ENCODE results near the gene TTC24. TPM values are rescaled to one million over a fixed set of nuclear protein-coding genes. Genes with fewer than 3 reads are reported as not detected.

The TTC24 gene
- total RNA-seq, 1 donor from 2014 or later, result 3.1 TPM

- DNase-seq (ENCODE audit: low spot score), result no peak
Observed at GRCh38 chr1:156553860-156554485, 25.6 kb upstream of the TTC24 start.

GRCh38 chr1:156554971-156555370, 24.6 kb upstream of the TTC24 start:
- no peak for DNase-seq (ENCODE audit: low spot score)

- no peak for DNase-seq (ENCODE audit: low spot score)
Observed at GRCh38 chr1:156555715-156556114, 23.8 kb upstream of the TTC24 start.

- DNase-seq (ENCODE audit: low spot score), result no peak
Observed at GRCh38 chr1:156556354-156556753, 23.2 kb upstream of the TTC24 start.

- no peak for DNase-seq (ENCODE audit: low spot score)
Observed at GRCh38 chr1:156559086-156559796, 20.3 kb upstream of the TTC24 start.

GRCh38 chr1:156559797-156560385, 19.6 kb upstream of the TTC24 start:
- DNase-seq (ENCODE audit: low spot score), result no peak

- no peak for DNase-seq (ENCODE audit: low spot score)
Observed at GRCh38 chr1:156560585-156561163, 18.8 kb upstream of the TTC24 start.

GRCh38 chr1:156565519-156565918, 14.0 kb upstream of the TTC24 start:
- DNase-seq (ENCODE audit: low spot score), result no peak

- DNase-seq (ENCODE audit: low spot score), result no peak
Observed at GRCh38 chr1:156566436-156566835, 13.1 kb upstream of the TTC24 start.

- DNase-seq (ENCODE audit: low spot score), result peak; percentile 59
Observed at GRCh38 chr1:156571261-156571852, 8.2 kb upstream of the TTC24 start.

- peak; percentile 87 for DNase-seq (ENCODE audit: low spot score)
Observed at GRCh38 chr1:156571919-156572662, 7.4 kb upstream of the TTC24 start, which contains the start of gene IQGAP3. Gene IQGAP3 (minus strand): TSS chr1:156572565. CDS start chr1:156572529, 36 bp downstream.

GRCh38 chr1:156572663-156573018, 6.9 kb upstream of the TTC24 start:
- DNase-seq (ENCODE audit: low spot score), result no peak

GRCh38 chr1:156574039-156574633, 5.4 kb upstream of the TTC24 start:
- DNase-seq (ENCODE audit: low spot score), result no peak

- DNase-seq (ENCODE audit: low spot score), result no peak
Observed at GRCh38 chr1:156577550-156577949, 2.0 kb upstream of the TTC24 start.

GRCh38 chr1:156578055-156578454, 1.5 kb upstream of the TTC24 start:
- DNase-seq (ENCODE audit: low spot score), result no peak

GRCh38 chr1:156581661-156582387, 2.3 kb downstream of the TTC24 start:
- DNase-seq (ENCODE audit: low spot score), result no peak

GRCh38 chr1:156582388-156583017, 3.0 kb downstream of the TTC24 start:
- no peak for DNase-seq (ENCODE audit: low spot score)

GRCh38 chr1:156583821-156584622, 4.5 kb downstream of the TTC24 start:
- DNase-seq (ENCODE audit: low spot score), result peak; percentile 79

- no peak for DNase-seq (ENCODE audit: low spot score)
Observed at GRCh38 chr1:156584813-156585212, 5.3 kb downstream of the TTC24 start.

Measured in umbilical cord (tissue), 2 donors.